Suprapubic skin (tissue), 3 donors: ENCODE data around the gene IGLL5.

ENCODE experiments used
- CTCF ChIP-seq, 2 donors: fragments of 200-600 bp in 1 of 2; fragments of 450-650 bp in 1 of 2; sonication (generic) in 1 of 2; IDR thresholded peaks; one replicate each; pipeline ENCODE4 v1.5.1; 2016 to 2019; ENCODE audit warnings: antibody characterized with exemption in 2 of 2, mild to moderate bottlenecking in 1 of 2, moderate library complexity in 1 of 2
- POLR2AphosphoS5 ChIP-seq, 3 donors: sonication (generic); formaldehyde crosslinking; IDR thresholded peaks; one replicate each; pipeline ENCODE4 v1.6.1; 2017; ENCODE audit warnings: antibody characterized with exemption in 3 of 3

GRCh38 chr22:22877523-22878210 lies 9.9 kb upstream of the IGLL5 start:
- peak; percentile 6 to 66 for TF ChIP-seq CTCF (IDR thresholded peaks at IDR 0.05)
- TF ChIP-seq POLR2AphosphoS5 (IDR thresholded peaks at IDR 0.05): no peak
